ENCODE measurements around the gene SH3YL1. TPM values are rescaled to one million over a fixed set of nuclear protein-coding genes. Genes with fewer than 3 reads are reported as not detected.

SH3YL1 gene
- total and polyA plus RNA-seq, 2 experiments from 2014 or later = 35.6 to 45.8 TPM

GRCh38 chr2:209470-209869 is 54.4 kb downstream of the SH3YL1 start (continued):
- TF ChIP-seq ZNF462 (CRISPR knock-in tag; IDR thresholded peaks at IDR 0.05) (no peak), NANOG (IDR thresholded peaks at IDR 0.05; ENCODE audit: borderline replicate concordance) (no peak), CTCF (conservative IDR thresholded peaks at IDR 0.05; ENCODE audit: low read depth in 2 of 2) (no peak), POLR2AphosphoS5 (IDR thresholded peaks at IDR 0.05; ENCODE audit: low read depth) (no peak), ZNF114 (CRISPR knock-in tag; IDR thresholded peaks at IDR 0.05) (no peak)
- TF ChIP-seq, protein P1, sequence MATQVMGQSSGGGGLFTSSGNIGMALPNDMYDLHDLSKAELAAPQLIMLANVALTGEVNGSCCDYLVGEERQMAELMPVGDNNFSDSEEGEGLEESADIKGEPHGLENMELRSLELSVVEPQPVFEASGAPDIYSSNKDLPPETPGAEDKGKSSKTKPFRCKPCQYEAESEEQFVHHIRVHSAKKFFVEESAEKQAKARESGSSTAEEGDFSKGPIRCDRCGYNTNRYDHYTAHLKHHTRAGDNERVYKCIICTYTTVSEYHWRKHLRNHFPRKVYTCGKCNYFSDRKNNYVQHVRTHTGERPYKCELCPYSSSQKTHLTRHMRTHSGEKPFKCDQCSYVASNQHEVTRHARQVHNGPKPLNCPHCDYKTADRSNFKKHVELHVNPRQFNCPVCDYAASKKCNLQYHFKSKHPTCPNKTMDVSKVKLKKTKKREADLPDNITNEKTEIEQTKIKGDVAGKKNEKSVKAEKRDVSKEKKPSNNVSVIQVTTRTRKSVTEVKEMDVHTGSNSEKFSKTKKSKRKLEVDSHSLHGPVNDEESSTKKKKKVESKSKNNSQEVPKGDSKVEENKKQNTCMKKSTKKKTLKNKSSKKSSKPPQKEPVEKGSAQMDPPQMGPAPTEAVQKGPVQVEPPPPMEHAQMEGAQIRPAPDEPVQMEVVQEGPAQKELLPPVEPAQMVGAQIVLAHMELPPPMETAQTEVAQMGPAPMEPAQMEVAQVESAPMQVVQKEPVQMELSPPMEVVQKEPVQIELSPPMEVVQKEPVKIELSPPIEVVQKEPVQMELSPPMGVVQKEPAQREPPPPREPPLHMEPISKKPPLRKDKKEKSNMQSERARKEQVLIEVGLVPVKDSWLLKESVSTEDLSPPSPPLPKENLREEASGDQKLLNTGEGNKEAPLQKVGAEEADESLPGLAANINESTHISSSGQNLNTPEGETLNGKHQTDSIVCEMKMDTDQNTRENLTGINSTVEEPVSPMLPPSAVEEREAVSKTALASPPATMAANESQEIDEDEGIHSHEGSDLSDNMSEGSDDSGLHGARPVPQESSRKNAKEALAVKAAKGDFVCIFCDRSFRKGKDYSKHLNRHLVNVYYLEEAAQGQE (IDR thresholded peaks at IDR 0.05; ENCODE audit: unreplicated experiment) = no peak
